Type B pancreatic cell (in vitro differentiated cells): ENCODE results near the gene LSP1. TPM values are rescaled to one million over a fixed set of nuclear protein-coding genes. Genes with fewer than 3 reads are reported as not detected.
A peak's percentile ranks its signal among the peaks of the same experiment; 100 is the strongest.

Experiments used
- DNase-seq: peaks from one replicate; pipeline ENCODE4 v3.0.0; 2021; ENCODE audit warnings: mixed read lengths; ENCODE audit not compliant: unreplicated experiment; ENCODE audit errors: extremely low spot score
- H3K27ac Mint-ChIP-seq: 2 replicates; pipeline ENCODE4 v1.8.0; 2021; ENCODE audit warnings: mild to moderate bottlenecking, mixed read lengths
- H3K27me3 Mint-ChIP-seq: 2 replicates; pipeline ENCODE4 v1.8.0; 2021; ENCODE audit warnings: mixed read lengths
- H3K36me3 Mint-ChIP-seq: 2 replicates; pipeline ENCODE4 v1.8.0; 2021; ENCODE audit warnings: mixed read lengths
- H3K4me1 Mint-ChIP-seq: one replicate; pipeline ENCODE4 v1.8.0; 2021; ENCODE audit warnings: mixed read lengths; ENCODE audit not compliant: unreplicated experiment
- H3K4me3 Mint-ChIP-seq: 2 replicates; pipeline ENCODE4 v1.8.0; 2021; ENCODE audit warnings: mild to moderate bottlenecking, mixed read lengths
- H3K9me3 Mint-ChIP-seq: 2 replicates; pipeline ENCODE4 v1.8.0; 2021; ENCODE audit warnings: mixed read lengths
- CTCF ChIP-seq: fragments of 200-600 bp; sonication (generic); conservative IDR thresholded peaks from 2 replicates; pipeline ENCODE4 v1.5.0; 2021; ENCODE audit warnings: antibody characterized with exemption, mild to moderate bottlenecking
- total RNA-seq: library from RNA; stranded (reverse); gene quantifications from 2 replicates; pipeline ENCODE4 v1.2.1, GENCODE V29; 2021; ENCODE audit warnings: low replicate concordance

Gene LSP1
- total RNA-seq, 1 donor from 2014 or later: 0.53 TPM

- Mint-ChIP-seq H3K4me1 (peaks cover 8% of the 10 kb centered on the region), H3K27ac (no peak overlapping the region), H3K36me3 (peaks cover 6% of the 10 kb centered on the region), H3K27me3 (no peaks in the 10 kb centered on the region), H3K9me3 (no peaks in the 10 kb centered on the region), H3K4me3 (no peak overlapping the region)
- DNase-seq: no peak
- TF ChIP-seq CTCF: no peak
These were observed 62.9 kb downstream of the LSP1 start for GRCh38 chr11:1915795-1916131.

GRCh38 chr11:1916132-1916985 is 63.5 kb downstream of the LSP1 start:
- Mint-ChIP-seq H3K4me1 (peaks cover 8% of the 10 kb centered on the region), H3K27ac (no peak overlapping the region), H3K4me3 (no peak overlapping the region), H3K9me3 (no peaks in the 10 kb centered on the region), H3K27me3 (no peaks in the 10 kb centered on the region), H3K36me3 (peaks cover 6% of the 10 kb centered on the region)
- DNase-seq: no peak
- TF ChIP-seq CTCF: no peak

- Mint-ChIP-seq H3K27ac (no peak overlapping the region), H3K4me1 (peaks cover 13% of the 10 kb centered on the region), H3K4me3 (no peak overlapping the region), H3K9me3 (no peaks in the 10 kb centered on the region), H3K36me3 (peaks cover 6% of the 10 kb centered on the region), H3K27me3 (no peaks in the 10 kb centered on the region)
- DNase-seq: no peak
- no peak for TF ChIP-seq CTCF
These were observed 64.2 kb downstream of the LSP1 start for GRCh38 chr11:1916986-1917522.

GRCh38 chr11:1917523-1918435 is 64.9 kb downstream of the LSP1 start:
- peak; percentile 61 for TF ChIP-seq CTCF
- Mint-ChIP-seq H3K4me3 (no peak overlapping the region), H3K9me3 (no peaks in the 10 kb centered on the region), H3K36me3 (peaks cover 6% of the 10 kb centered on the region), H3K27me3 (no peaks in the 10 kb centered on the region), H3K4me1 (peaks cover 13% of the 10 kb centered on the region), H3K27ac (no peak overlapping the region)
- DNase-seq: no peak

GRCh38 chr11:1918436-1919315 is 65.8 kb downstream of the LSP1 start:
- peaks cover 6% of the 10 kb centered on the region for H3K36me3 Mint-ChIP-seq
- H3K27ac Mint-ChIP-seq: no peak overlapping the region
- DNase-seq: no peak
- no peak overlapping the region for H3K4me3 Mint-ChIP-seq
- H3K27me3 Mint-ChIP-seq: no peaks in the 10 kb centered on the region
- no peak for TF ChIP-seq CTCF
- H3K9me3 Mint-ChIP-seq: no peaks in the 10 kb centered on the region
- H3K4me1 Mint-ChIP-seq: peaks cover 16% of the 10 kb centered on the region
